GM12873 (cell line): ENCODE data around the gene KCNJ15.

Experiments used
- CTCF ChIP-seq: IDR thresholded peaks from 2 replicates; pipeline ENCODE4 v1.5.1; 2012; ENCODE audit warnings: low read depth, mild to moderate bottlenecking, moderate library complexity, low read length, control low read depth; ENCODE audit not compliant: insufficient read depth; ENCODE audit errors: missing control alignments

The KCNJ15 gene

GRCh38 chr21:38311765-38312164 lies 55.0 kb downstream of the KCNJ15 start:
- TF ChIP-seq CTCF: no peak

- no peak for TF ChIP-seq CTCF
Measured at GRCh38 chr21:38312822-38313221, 56.0 kb downstream of the KCNJ15 start.

GRCh38 chr21:38314558-38314957 lies 57.8 kb downstream of the KCNJ15 start:
- no peak for TF ChIP-seq CTCF

GRCh38 chr21:38315122-38315521 lies 58.3 kb downstream of the KCNJ15 start:
- no peak for TF ChIP-seq CTCF

GRCh38 chr21:38319781-38320180 lies 63.0 kb downstream of the KCNJ15 start:
- no peak for TF ChIP-seq CTCF

- TF ChIP-seq CTCF: no peak
Measured at GRCh38 chr21:38321568-38321967, 64.8 kb downstream of the KCNJ15 start.

- TF ChIP-seq CTCF: no peak
Measured at GRCh38 chr21:38322311-38322950, 65.6 kb downstream of the KCNJ15 start.
